Stomach (tissue), 9 donors: Measurements from ENCODE around the gene DLK2. TPM values are rescaled to one million over a fixed set of nuclear protein-coding genes. Genes with fewer than 3 reads are reported as not detected.

Source experiments
- DNase-seq, 2 donors: peaks; one replicate each; pipeline versions ENCODE4 v3.0.0 to v3.0.0-alpha.2; 2013 to 2019
- H3K27ac ChIP-seq, 5 donors: fragments of 200-600 bp in 4 of 5; sonication (generic) in 4 of 5; one replicate each; pipeline ENCODE4 v1.5.1; 2013 to 2019; ENCODE audit warnings: mild to moderate bottlenecking in 1 of 5, moderate library complexity in 1 of 5
- H3K27me3 ChIP-seq, 3 donors: fragments of 200-600 bp; sonication (generic); one replicate each; pipeline ENCODE4 v1.5.1; 2017 to 2019; ENCODE audit warnings: mixed run types in 1 of 3
- H3K36me3 ChIP-seq, 4 donors: fragments of 200-600 bp; sonication (generic); 1 replicate in 3 of 4; 2 replicates in 1 of 4; pipeline ENCODE4 v1.5.1; 2016 to 2019
- H3K4me1 ChIP-seq, 4 donors: fragments of 200-600 bp; sonication (generic); one replicate each; pipeline ENCODE4 v1.5.1; 2016 to 2019
- H3K4me3 ChIP-seq, 4 donors: fragments of 200-600 bp; sonication (generic) in 3 of 4; one replicate each; pipeline ENCODE4 v1.5.1; 2016 to 2019; ENCODE audit warnings: mild to moderate bottlenecking in 1 of 4
- H3K9me3 ChIP-seq, 4 donors: fragments of 200-600 bp; sonication (generic); one replicate each; pipeline ENCODE4 v1.5.1; 2016 to 2019
- CTCF ChIP-seq, 7 experiments: fragments of 450-650 bp in 4 of 7; fragments of 200-600 bp in 3 of 7; sonication (generic) in 3 of 7; IDR thresholded peaks; one replicate each; pipeline ENCODE4 v1.5.1; 2016 to 2019; ENCODE audit warnings: antibody characterized with exemption in 7 of 7, control low read depth in 2 of 7, mild to moderate bottlenecking in 1 of 7
- EP300 ChIP-seq: sonication (generic); formaldehyde crosslinking; IDR thresholded peaks from one replicate; pipeline ENCODE4 v1.6.1; 2017; ENCODE audit warnings: antibody characterized with exemption
- POLR2A ChIP-seq, 4 donors: fragments of 450-650 bp; IDR thresholded peaks; one replicate each; pipeline ENCODE4 v1.6.1; 2016; ENCODE audit warnings: antibody characterized with exemption in 4 of 4, control low read depth in 2 of 4, mild to moderate bottlenecking in 1 of 4, moderate library complexity in 1 of 4
- POLR2AphosphoS5 ChIP-seq, 3 donors: sonication (generic); formaldehyde crosslinking; IDR thresholded peaks; one replicate each; pipeline ENCODE4 v1.6.1; 2016; ENCODE audit warnings: antibody characterized with exemption in 3 of 3
- WGBS, 5 donors: extraction: QIAGEN DNeasy Blood & Tissue Kit in 3 of 5; methylation state at CpG; one replicate each; pipeline versions ENCODE4 v1.1.5 to v1.1.7; 2013 to 2018; 5-methylcytosine and 5-hydroxymethylcytosine counted together
- intact Hi-C: fragments of 100-400 bp; cut with DNase I; formaldehyde crosslinking; loops from one replicate; pipeline ENCODE4 v1.15.1; 2023; ENCODE audit warnings: low total_unique reads
- polyA plus RNA-seq, 3 donors: library from polyadenylated mRNA; stranded (reverse); fragments of 200-250 nt; gene quantifications; one replicate each; pipeline ENCODE4 v1.2.3, GENCODE V29; 2013
- total RNA-seq, 5 donors: library from RNA; depleted of rRNA; stranded (reverse); fragments of >200 nt; gene quantifications; one replicate each; pipeline versions ENCODE4 v1.1.0 to v1.2.3, GENCODE V29; 2014 to 2016
- donor health status: healthy with polysubstance abuse.
- donor health status: Bipolar disorder and iron deficiency.
- donor health status: healthy.

The DLK2 gene
- total and polyA plus RNA-seq, 8 donors: 0.37 to 17.0 TPM; not detected in 6

DNA sequence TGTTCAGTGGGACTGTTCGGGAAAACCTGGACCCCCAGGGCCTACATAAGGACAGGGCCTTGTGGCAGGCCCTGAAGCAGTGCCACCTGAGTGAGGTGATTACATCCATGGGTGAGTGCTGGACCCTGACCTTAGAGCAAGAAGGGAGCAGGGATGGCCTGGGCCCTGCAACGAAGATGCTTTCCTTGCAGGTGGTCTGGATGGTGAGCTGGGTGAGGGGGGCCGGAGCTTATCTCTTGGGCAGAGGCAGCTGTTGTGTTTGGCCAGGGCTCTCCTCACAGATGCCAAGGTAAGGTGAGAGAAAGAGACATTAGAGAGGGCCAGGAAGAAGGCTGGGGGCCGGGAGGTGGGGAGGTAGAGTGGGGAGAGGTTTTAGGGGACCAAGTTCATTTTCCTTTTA lies 6.4 kb downstream of the DLK2 start:
- no peak for DNase-seq
- 89 to 95% (median 93%) methylated on average over 4 of the region's 4 CpGs for WGBS, 5 donors
- no peaks in the 10 kb centered on the region for H3K27me3 ChIP-seq
- H3K9me3 ChIP-seq: no peaks in the 10 kb centered on the region
- TF ChIP-seq POLR2AphosphoS5 (IDR thresholded peaks at IDR 0.05) (no peak), EP300 (no peak), CTCF (IDR thresholded peaks at IDR 0.05) (no peak), POLR2A (IDR thresholded peaks at IDR 0.05) (no peak)
- intact Hi-C loops: no loop called here
- H3K36me3 ChIP-seq: peaks cover 58 to 94% (median 92%) of the 10 kb centered on the region in 4 donors
- no peaks in the 10 kb centered on the region for H3K4me1 ChIP-seq
- H3K27ac ChIP-seq: no peak overlapping the region
- no peak overlapping the region for H3K4me3 ChIP-seq

- Histone ChIP-seq H3K4me3 (no peak overlapping the region), H3K27me3 (no peaks in the 10 kb centered on the region), H3K9me3 (no peaks in the 10 kb centered on the region), H3K4me1 (no peaks in the 10 kb centered on the region), H3K36me3 (peaks cover 69 to 99% (median 98%) of the 10 kb centered on the region in 4 donors), H3K27ac (no peak overlapping the region)
- 92 to 96% (median 94%) methylated on average over 13 to 16 of the region's 16 CpGs for WGBS, 5 donors
- intact Hi-C loops: no loop called here
- TF ChIP-seq CTCF (IDR thresholded peaks at IDR 0.05): no peak
- no peak for TF ChIP-seq EP300
- TF ChIP-seq POLR2AphosphoS5 (IDR thresholded peaks at IDR 0.05): no peak
- no peak for TF ChIP-seq POLR2A (IDR thresholded peaks at IDR 0.05)
- no peak for DNase-seq
These were observed 7.7 kb downstream of the DLK2 start for GRCh38 chr6:43447604-43448003.

DNA sequence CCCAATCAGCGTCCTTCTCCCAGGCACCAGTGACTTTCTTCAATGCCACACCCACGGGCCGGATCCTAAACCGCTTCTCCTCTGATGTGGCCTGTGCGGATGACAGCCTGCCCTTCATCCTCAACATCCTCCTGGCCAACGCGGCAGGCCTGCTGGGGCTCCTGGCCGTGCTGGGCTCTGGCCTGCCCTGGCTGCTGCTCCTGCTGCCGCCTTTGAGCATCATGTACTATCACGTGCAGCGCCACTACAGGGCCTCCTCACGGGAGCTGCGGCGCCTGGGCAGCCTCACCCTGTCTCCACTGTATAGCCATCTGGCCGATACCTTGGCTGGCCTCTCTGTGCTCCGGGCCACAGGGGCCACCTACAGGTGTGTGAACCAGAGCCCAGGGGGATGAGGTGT lies 9.8 kb downstream of the DLK2 start:
- no peaks in the 10 kb centered on the region for H3K9me3 ChIP-seq
- DNase-seq: no peak
- TF ChIP-seq POLR2A (IDR thresholded peaks at IDR 0.05) (no peak), CTCF (IDR thresholded peaks at IDR 0.05) (no peak)
- no peak overlapping the region for H3K27ac ChIP-seq
- H3K4me3 ChIP-seq: no peak overlapping the region
- no peaks in the 10 kb centered on the region for H3K4me1 ChIP-seq
- no peaks in the 10 kb centered on the region for H3K27me3 ChIP-seq
- intact Hi-C loops: no loop called here
- H3K36me3 ChIP-seq: peaks cover 75 to 100% (median 98%) of the 10 kb centered on the region in 4 donors
- WGBS, 5 donors: 87 to 90% (median 90%) methylated on average over 12 to 16 of the region's 16 CpGs

DNA sequence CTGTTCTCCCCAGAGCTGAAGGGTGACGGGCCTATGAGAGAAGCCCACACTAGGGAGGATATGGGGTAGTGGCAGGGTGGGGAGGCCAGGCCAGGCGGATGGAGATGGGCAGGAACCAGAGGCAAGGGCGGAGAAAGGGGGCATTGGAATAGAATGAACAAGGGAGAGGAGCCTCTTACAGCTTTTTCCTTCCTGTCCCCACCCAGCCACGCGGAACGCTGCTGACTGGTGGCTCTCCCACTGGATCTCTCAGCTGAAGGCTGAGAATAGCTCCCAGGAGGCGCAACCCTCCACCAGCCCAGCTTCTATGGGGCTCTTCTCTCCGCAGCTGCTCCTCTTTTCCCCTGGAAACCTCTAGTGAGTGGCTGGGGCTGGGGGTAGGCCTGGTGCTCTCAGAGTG lies 10.8 kb downstream of the DLK2 start:
- no peak overlapping the region for H3K4me3 ChIP-seq
- no peak overlapping the region for H3K27ac ChIP-seq
- no peaks in the 10 kb centered on the region for H3K4me1 ChIP-seq
- TF ChIP-seq POLR2AphosphoS5 (IDR thresholded peaks at IDR 0.05): no peak
- peaks cover 74 to 100% (median 98%) of the 10 kb centered on the region in 4 donors for H3K36me3 ChIP-seq
- intact Hi-C loops: no loop called here
- 86 to 97% (median 92%) methylated on average over 8 of the region's 8 CpGs for WGBS, 5 donors
- H3K27me3 ChIP-seq: no peaks in the 10 kb centered on the region
- DNase-seq: no peak
- H3K9me3 ChIP-seq: no peaks in the 10 kb centered on the region

- no peak overlapping the region for H3K4me3 ChIP-seq
- intact Hi-C loops: no loop called here
- H3K27ac ChIP-seq: no peak overlapping the region
- H3K27me3 ChIP-seq: no peaks in the 10 kb centered on the region
- no peak for TF ChIP-seq POLR2A (IDR thresholded peaks at IDR 0.05)
- TF ChIP-seq POLR2AphosphoS5 (IDR thresholded peaks at IDR 0.05): no peak
- no peak for TF ChIP-seq CTCF (IDR thresholded peaks at IDR 0.05)
- no peak for TF ChIP-seq EP300
- H3K9me3 ChIP-seq: no peaks in the 10 kb centered on the region
- 86 to 89% (median 88%) methylated on average over 8 to 10 of the region's 10 CpGs for WGBS, 5 donors
- peaks cover 69 to 100% (median 98%) of the 10 kb centered on the region in 4 donors for H3K36me3 ChIP-seq
- no peak for DNase-seq
- H3K4me1 ChIP-seq: no peaks in the 10 kb centered on the region
These were observed 11.3 kb downstream of the DLK2 start for GRCh38 chr6:43444036-43444435.
